Stomach (tissue), 9 donors: ENCODE data around the gene PMEPA1. TPM values are rescaled to one million over a fixed set of nuclear protein-coding genes. Genes with fewer than 3 reads are reported as not detected.

ENCODE experiments used
- DNase-seq, 2 donors: peaks; one replicate each; pipeline versions ENCODE4 v3.0.0 to v3.0.0-alpha.2; 2013 to 2019
- H3K27ac ChIP-seq, 5 donors: fragments of 200-600 bp in 4 of 5; sonication (generic) in 4 of 5; one replicate each; pipeline ENCODE4 v1.5.1; 2013 to 2019; ENCODE audit warnings: mild to moderate bottlenecking in 1 of 5, moderate library complexity in 1 of 5
- H3K27me3 ChIP-seq, 3 donors: fragments of 200-600 bp; sonication (generic); one replicate each; pipeline ENCODE4 v1.5.1; 2017 to 2019; ENCODE audit warnings: mixed run types in 1 of 3
- H3K36me3 ChIP-seq, 4 donors: fragments of 200-600 bp; sonication (generic); 1 replicate in 3 of 4; 2 replicates in 1 of 4; pipeline ENCODE4 v1.5.1; 2016 to 2019
- H3K4me1 ChIP-seq, 4 donors: fragments of 200-600 bp; sonication (generic); one replicate each; pipeline ENCODE4 v1.5.1; 2016 to 2019
- H3K4me3 ChIP-seq, 4 donors: fragments of 200-600 bp; sonication (generic) in 3 of 4; one replicate each; pipeline ENCODE4 v1.5.1; 2016 to 2019; ENCODE audit warnings: mild to moderate bottlenecking in 1 of 4
- H3K9me3 ChIP-seq, 4 donors: fragments of 200-600 bp; sonication (generic); one replicate each; pipeline ENCODE4 v1.5.1; 2016 to 2019
- EP300 ChIP-seq: sonication (generic); formaldehyde crosslinking; IDR thresholded peaks from one replicate; pipeline ENCODE4 v1.6.1; 2017; ENCODE audit warnings: antibody characterized with exemption
- POLR2A ChIP-seq, 4 donors: fragments of 450-650 bp; IDR thresholded peaks; one replicate each; pipeline ENCODE4 v1.6.1; 2016; ENCODE audit warnings: antibody characterized with exemption in 4 of 4, control low read depth in 2 of 4, mild to moderate bottlenecking in 1 of 4, moderate library complexity in 1 of 4
- POLR2AphosphoS5 ChIP-seq, 3 donors: sonication (generic); formaldehyde crosslinking; IDR thresholded peaks; one replicate each; pipeline ENCODE4 v1.6.1; 2016; ENCODE audit warnings: antibody characterized with exemption in 3 of 3
- WGBS, 5 donors: extraction: QIAGEN DNeasy Blood & Tissue Kit in 3 of 5; methylation state at CpG; one replicate each; pipeline versions ENCODE4 v1.1.5 to v1.1.7; 2013 to 2018; 5-methylcytosine and 5-hydroxymethylcytosine counted together
- intact Hi-C: fragments of 100-400 bp; cut with DNase I; formaldehyde crosslinking; loops from one replicate; pipeline ENCODE4 v1.15.1; 2023; ENCODE audit warnings: low total_unique reads
- polyA plus RNA-seq, 3 donors: library from polyadenylated mRNA; stranded (reverse); fragments of 200-250 nt; gene quantifications; one replicate each; pipeline ENCODE4 v1.2.3, GENCODE V29; 2013
- total RNA-seq, 5 donors: library from RNA; depleted of rRNA; stranded (reverse); fragments of >200 nt; gene quantifications; one replicate each; pipeline versions ENCODE4 v1.1.0 to v1.2.3, GENCODE V29; 2014 to 2016
- TF ChIP-seq, protein P1 (sequence below), 7 experiments: fragments of 450-650 bp in 4 of 7; fragments of 200-600 bp in 3 of 7; sonication (generic) in 3 of 7; IDR thresholded peaks; one replicate each; pipeline ENCODE4 v1.5.1; 2016 to 2019; ENCODE audit warnings: antibody characterized with exemption in 7 of 7, control low read depth in 2 of 7, mild to moderate bottlenecking in 1 of 7
- donor health status: healthy with polysubstance abuse.
- donor health status: Bipolar disorder and iron deficiency.
- donor health status: healthy.

PMEPA1 gene
- total and polyA plus RNA-seq, 8 donors: 5.3 to 17.2 (median 8.0) TPM; not detected in 1

DNA sequence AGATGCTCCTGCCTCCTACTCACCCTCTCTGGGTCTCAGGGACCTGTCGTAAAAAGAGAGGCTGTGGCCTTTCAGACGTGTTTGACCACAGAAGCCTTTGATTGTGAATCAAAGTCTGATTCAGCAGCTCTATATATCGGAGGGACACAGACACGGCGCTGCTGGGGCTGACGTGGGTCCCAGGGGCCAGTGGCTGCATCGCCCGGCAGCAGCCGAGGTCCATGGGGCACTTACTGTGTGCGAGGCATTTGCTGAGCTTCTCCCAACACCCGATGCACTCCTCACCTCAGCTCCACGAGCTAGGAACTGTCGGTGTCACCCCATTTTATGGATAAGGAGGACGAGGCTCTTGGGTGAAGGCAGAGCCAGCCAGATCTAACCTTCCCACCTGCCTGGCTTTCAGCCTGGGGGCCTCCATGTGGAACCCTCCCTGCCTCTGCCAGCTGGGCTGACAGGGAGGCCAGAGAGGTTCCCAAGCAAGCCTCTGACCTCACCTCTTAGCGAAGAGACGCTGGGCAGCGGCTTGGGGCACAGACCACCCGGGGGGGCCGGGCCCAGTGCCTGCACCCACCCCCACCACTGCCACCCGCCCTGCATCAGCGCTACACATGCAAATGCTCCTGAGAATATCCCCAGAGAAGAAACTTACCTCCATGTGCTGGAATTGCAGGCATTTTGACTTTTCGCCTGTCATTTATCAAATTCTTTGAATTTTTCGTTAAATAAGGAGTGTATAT, 19.9 kb downstream of the PMEPA1 start:
- DNase-seq: no peak
- Histone ChIP-seq H3K27me3 (no peaks in the 10 kb centered on the region), H3K27ac (no peak overlapping the region), H3K9me3 (no peaks in the 10 kb centered on the region), H3K36me3 (no peaks in the 10 kb centered on the region), H3K4me3 (no peak overlapping the region), H3K4me1 (peaks cover 8 to 64% (median 46%) of the 10 kb centered on the region in 4 donors)
- TF ChIP-seq POLR2AphosphoS5 (IDR thresholded peaks at IDR 0.05) (no peak), POLR2A (IDR thresholded peaks at IDR 0.05) (no peak)
- TF ChIP-seq, protein P1, sequence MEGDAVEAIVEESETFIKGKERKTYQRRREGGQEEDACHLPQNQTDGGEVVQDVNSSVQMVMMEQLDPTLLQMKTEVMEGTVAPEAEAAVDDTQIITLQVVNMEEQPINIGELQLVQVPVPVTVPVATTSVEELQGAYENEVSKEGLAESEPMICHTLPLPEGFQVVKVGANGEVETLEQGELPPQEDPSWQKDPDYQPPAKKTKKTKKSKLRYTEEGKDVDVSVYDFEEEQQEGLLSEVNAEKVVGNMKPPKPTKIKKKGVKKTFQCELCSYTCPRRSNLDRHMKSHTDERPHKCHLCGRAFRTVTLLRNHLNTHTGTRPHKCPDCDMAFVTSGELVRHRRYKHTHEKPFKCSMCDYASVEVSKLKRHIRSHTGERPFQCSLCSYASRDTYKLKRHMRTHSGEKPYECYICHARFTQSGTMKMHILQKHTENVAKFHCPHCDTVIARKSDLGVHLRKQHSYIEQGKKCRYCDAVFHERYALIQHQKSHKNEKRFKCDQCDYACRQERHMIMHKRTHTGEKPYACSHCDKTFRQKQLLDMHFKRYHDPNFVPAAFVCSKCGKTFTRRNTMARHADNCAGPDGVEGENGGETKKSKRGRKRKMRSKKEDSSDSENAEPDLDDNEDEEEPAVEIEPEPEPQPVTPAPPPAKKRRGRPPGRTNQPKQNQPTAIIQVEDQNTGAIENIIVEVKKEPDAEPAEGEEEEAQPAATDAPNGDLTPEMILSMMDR (IDR thresholded peaks at IDR 0.05): no peak
- intact Hi-C loops: no loop called here
- 87 to 94% (median 90%) methylated on average over 20 to 23 of the region's 23 CpGs for WGBS, 5 donors

DNA sequence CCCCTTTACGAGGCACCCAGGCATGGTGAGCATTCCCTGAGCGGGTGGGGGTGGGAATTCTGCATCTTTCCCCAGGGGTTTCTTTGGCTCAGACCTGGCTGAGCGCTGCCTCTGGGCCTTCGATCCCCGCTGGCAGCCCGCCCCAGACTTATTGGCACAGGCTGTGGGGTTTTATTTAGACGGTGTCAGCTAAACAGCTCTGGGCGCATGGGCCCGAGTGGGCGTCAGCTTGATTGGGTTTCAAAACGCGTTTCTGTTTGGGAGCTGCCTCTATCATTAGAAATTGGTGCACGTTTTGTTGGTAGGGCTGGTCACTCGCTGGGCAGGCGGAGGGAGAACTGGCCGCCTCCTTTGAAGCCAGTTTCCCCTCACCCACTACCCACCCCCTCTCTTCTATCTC, 21.0 kb downstream of the PMEPA1 start:
- intact Hi-C loops: no loop called here
- TF ChIP-seq POLR2A (IDR thresholded peaks at IDR 0.05) (no peak), EP300 (no peak), POLR2AphosphoS5 (IDR thresholded peaks at IDR 0.05) (no peak)
- TF ChIP-seq, protein P1 (IDR thresholded peaks at IDR 0.05): no peak
- no peaks in the 10 kb centered on the region for H3K36me3 ChIP-seq
- H3K27ac ChIP-seq: no peak overlapping the region
- peak in 1 of 2 donors; percentile 44 for DNase-seq
- peaks cover 14 to 66% (median 46%) of the 10 kb centered on the region in 4 donors for H3K4me1 ChIP-seq
- no peaks in the 10 kb centered on the region for H3K9me3 ChIP-seq
- WGBS, 5 donors: 49 to 63% (median 56%) methylated on average over 14 to 16 of the region's 16 CpGs
- H3K27me3 ChIP-seq: no peaks in the 10 kb centered on the region
- H3K4me3 ChIP-seq: no peak overlapping the region

DNA sequence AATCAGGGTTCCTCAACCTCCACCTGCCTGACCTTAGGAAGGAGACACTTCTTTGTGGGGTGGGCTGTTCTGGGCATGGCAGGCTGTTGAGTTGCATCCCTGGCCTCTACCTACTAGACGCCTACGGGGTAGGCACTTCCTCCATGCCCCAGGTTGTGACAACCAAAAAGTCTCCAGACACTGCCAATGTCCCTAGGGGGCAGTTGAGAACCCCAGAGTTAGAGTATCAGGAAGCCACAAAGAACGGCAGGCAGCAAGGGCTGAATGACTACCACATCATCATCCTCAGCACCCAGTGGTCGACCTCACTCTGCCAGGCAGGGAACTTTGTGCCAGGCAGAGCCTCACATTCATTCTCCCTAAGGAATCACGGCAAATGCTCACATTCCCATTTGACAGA, 21.5 kb downstream of the PMEPA1 start:
- 78 to 88% (median 85%) methylated on average over 5 of the region's 5 CpGs for WGBS, 5 donors
- no peaks in the 10 kb centered on the region for H3K9me3 ChIP-seq
- TF ChIP-seq, protein P1 (IDR thresholded peaks at IDR 0.05): no peak
- TF ChIP-seq POLR2AphosphoS5 (IDR thresholded peaks at IDR 0.05) (no peak), EP300 (no peak), POLR2A (IDR thresholded peaks at IDR 0.05) (no peak)
- no peaks in the 10 kb centered on the region for H3K36me3 ChIP-seq
- peaks cover 14 to 66% (median 43%) of the 10 kb centered on the region in 4 donors for H3K4me1 ChIP-seq
- no peaks in the 10 kb centered on the region for H3K27me3 ChIP-seq
- DNase-seq: no peak
- H3K4me3 ChIP-seq: no peak overlapping the region
- intact Hi-C loops: no loop called here
- H3K27ac ChIP-seq: no peak overlapping the region

DNA sequence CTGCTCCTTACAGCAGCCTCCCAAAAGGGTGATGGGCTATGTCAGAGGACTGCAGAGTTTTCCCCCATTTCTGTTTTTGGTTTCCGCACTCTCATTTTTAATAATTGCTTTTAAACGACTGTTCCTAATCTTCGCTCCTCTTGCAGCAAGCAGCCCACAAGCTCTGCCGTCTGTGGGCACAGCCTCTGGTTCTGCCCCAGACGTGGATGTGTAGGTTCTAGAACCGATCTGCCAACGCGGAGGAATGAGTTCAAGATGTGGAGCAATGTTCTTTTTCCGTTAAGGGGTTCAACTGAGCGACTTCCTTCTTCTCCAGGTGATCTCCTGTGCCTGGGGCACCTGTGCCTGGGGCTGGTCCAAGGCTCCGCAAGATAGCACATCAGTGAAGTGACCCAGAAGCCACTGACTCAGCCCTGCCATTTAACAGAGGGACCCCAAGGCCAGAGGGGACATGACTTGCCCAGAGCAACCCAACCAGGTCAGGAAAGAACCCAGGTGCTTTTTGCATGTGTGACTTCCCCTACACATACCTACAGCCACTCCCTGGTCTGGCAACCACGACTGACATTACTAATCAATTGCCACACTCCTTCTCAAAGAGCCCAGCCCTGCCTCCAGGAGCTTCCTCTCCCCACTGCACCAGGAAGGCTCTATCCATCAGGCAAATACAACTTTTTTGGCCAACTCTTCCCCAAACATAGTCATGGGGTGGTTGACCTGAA, 22.7 kb downstream of the PMEPA1 start:
- H3K27ac ChIP-seq: no peak overlapping the region
- H3K9me3 ChIP-seq: no peaks in the 10 kb centered on the region
- peaks cover 20 to 59% (median 40%) of the 10 kb centered on the region in 4 donors for H3K4me1 ChIP-seq
- no peaks in the 10 kb centered on the region for H3K36me3 ChIP-seq
- TF ChIP-seq POLR2A (IDR thresholded peaks at IDR 0.05) (no peak), POLR2AphosphoS5 (IDR thresholded peaks at IDR 0.05) (no peak), EP300 (no peak)
- TF ChIP-seq, protein P1 (IDR thresholded peaks at IDR 0.05): no peak
- H3K27me3 ChIP-seq: no peaks in the 10 kb centered on the region
- intact Hi-C loops: no loop called here
- 80 to 90% (median 84%) methylated on average over 12 of the region's 12 CpGs for WGBS, 5 donors
- no peak overlapping the region for H3K4me3 ChIP-seq
- peak in 1 of 2 donors; percentile 35 for DNase-seq
